Measurements from ENCODE around the gene SETBP1. TPM values are rescaled to one million over a fixed set of nuclear protein-coding genes. Genes with fewer than 3 reads are reported as not detected.

The SETBP1 gene
- total and polyA plus RNA-seq, 2 of the 8 experiments (the other 6 are each of a cell fraction or from before 2014, with no cell fraction given) = 2.0 to 6.5 TPM

DNA sequence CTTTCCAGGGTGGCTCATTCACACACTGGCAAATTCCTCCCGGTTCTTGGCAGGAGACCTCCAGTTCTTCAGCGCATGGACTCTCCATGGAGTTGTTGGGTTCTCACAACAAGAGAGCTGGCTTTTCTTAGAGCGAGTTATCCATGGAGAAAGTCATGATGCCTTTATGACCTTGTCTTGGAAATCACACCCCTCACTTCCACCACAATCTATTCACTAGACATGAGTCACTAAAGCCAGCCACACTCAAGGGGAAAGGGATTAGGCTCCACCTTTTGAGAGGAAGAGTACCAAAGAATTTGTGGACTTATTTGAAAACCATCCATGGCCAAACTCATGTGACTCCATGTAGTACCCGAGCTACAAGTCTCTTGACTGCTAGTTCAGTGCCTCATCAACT lies 160.5 kb downstream of the SETBP1 start:
- no peak overlapping the region for H2BK120ac ChIP-seq (replicated peaks; ENCODE audit: low read depth, low read length)
- no peaks in the 10 kb centered on the region for H4K20me1 ChIP-seq (replicated peaks in 1 of 2; ENCODE audit: control insufficient read depth in 1 of 2, insufficient read depth in 2 of 2, low read length in 2 of 2)
- H3K56ac ChIP-seq (replicated peaks; ENCODE audit: insufficient read length, low read depth, low read length) = no peak overlapping the region
- H3K79me1 ChIP-seq (ENCODE audit: low read depth, low read length) = no peaks in the 10 kb centered on the region
- no peak overlapping the region for H3K18ac ChIP-seq (ENCODE audit: extremely low read depth, low read length)
- no peak overlapping the region for H2BK5ac ChIP-seq (ENCODE audit: low read depth, low read length)
- H3K79me2 ChIP-seq (ENCODE audit: control insufficient read depth in 1 of 2, insufficient read depth in 2 of 2, low read length in 2 of 2) = no peaks in the 10 kb centered on the region
- no peak for DNase-seq (ENCODE audit: low read depth in 1 of 2, low spot score in 2 of 2)
- no peak overlapping the region for H2BK20ac ChIP-seq (ENCODE audit: low read length)
- CTCF ChIA-PET (ENCODE audit: partially characterized antibody) = interaction anchor here (0.7 to 1.5 kb wide), 5 partner anchors 39 to 618 kb away, joined by 3 to 4 read pairs (median 3); no protein-coding TSS in a partner anchor
- no peaks in the 10 kb centered on the region for H3K23me2 ChIP-seq (ENCODE audit: low read depth, low read length)
- H4K5ac ChIP-seq (ENCODE audit: insufficient read length, low read depth, low read length) = no peak overlapping the region
- H4K91ac ChIP-seq (replicated peaks; ENCODE audit: insufficient read length, low read length) = no peak overlapping the region
- FAIRE-seq = no peak
- no peak overlapping the region for H4K8ac ChIP-seq (ENCODE audit: extremely low read depth, insufficient read depth, low read length)
- no peak overlapping the region for H3K27ac ChIP-seq (ENCODE audit: low read depth, low read length)
- no peak overlapping the region for H3K14ac ChIP-seq (ENCODE audit: insufficient read length)
- no peak overlapping the region for H3K23ac ChIP-seq (ENCODE audit: insufficient read length)
- no peak overlapping the region for H2BK15ac ChIP-seq (ENCODE audit: low read length)
- no peak overlapping the region for H3K4me2 ChIP-seq (ENCODE audit: insufficient read depth in 1 of 2, low read depth in 2 of 2, low read length in 2 of 2)
- no peak overlapping the region for H2AFZ ChIP-seq (ENCODE audit: low read length)
- H3K9ac ChIP-seq (replicated peaks in 1 of 4; ENCODE audit: extremely low read depth in 1 of 4, low read depth in 3 of 4, low read length in 3 of 4) = no peak overlapping the region
- H2AK5ac ChIP-seq (ENCODE audit: low read depth, low read length) = no peak overlapping the region
- POLR2A ChIA-PET (ENCODE audit: partially characterized antibody) = no interaction called here
- no peak overlapping the region for H2BK12ac ChIP-seq (ENCODE audit: low read depth, low read length)
- H3K4me3 ChIP-seq (ENCODE audit: extremely low read depth in 1 of 4, insufficient read depth in 2 of 4, low read depth in 3 of 4, low read length in 4 of 4) = no peak overlapping the region
- TF ChIP-seq, protein P1, sequence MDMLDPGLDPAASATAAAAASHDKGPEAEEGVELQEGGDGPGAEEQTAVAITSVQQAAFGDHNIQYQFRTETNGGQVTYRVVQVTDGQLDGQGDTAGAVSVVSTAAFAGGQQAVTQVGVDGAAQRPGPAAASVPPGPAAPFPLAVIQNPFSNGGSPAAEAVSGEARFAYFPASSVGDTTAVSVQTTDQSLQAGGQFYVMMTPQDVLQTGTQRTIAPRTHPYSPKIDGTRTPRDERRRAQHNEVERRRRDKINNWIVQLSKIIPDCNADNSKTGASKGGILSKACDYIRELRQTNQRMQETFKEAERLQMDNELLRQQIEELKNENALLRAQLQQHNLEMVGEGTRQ (IDR thresholded peaks at IDR 0.05; ENCODE audit: low read length) = no peak
- TF ChIP-seq GABPA (IDR thresholded peaks at IDR 0.05; ENCODE audit: borderline replicate concordance, insufficient read depth, low read length) (no peak), NRF1 (IDR thresholded peaks at IDR 0.05; ENCODE audit: low read depth, low read length) (no peak)
- H3K9me3 ChIP-seq (ENCODE audit: insufficient read depth in 2 of 2, low read depth in 1 of 2, low read length in 1 of 2) = no peaks in the 10 kb centered on the region
- no peaks in the 10 kb centered on the region for H3K27me3 ChIP-seq (replicated peaks in 1 of 4; ENCODE audit: control insufficient read depth in 3 of 4, extremely low read depth in 1 of 4, insufficient read depth in 3 of 4, low read length in 3 of 4)
- peaks cover 2 to 9% (median 6%) of the 10 kb centered on the region in 4 experiments; a peak in 5 of 7 replicates for H3K4me1 ChIP-seq (replicated peaks in 1 of 4; ENCODE audit: control insufficient read depth in 3 of 4, insufficient read depth in 4 of 4, low read length in 3 of 4)
- 97% methylated on average over 4 of the region's 4 CpGs; no CpG with 5 or more reads in 1 of the 2 experiments for WGBS, 2 experiments (ENCODE audit: extremely low coverage in 1 of 2, insufficient coverage in 1 of 2, insufficient read length in 1 of 2, insufficient replicate concordance in 2 of 2, low coverage in 1 of 2, low lambda C conversion rate in 2 of 2, missing lambda C conversion rate in 1 of 2)
- no peaks in the 10 kb centered on the region for H3K36me3 ChIP-seq (ENCODE audit: control insufficient read depth in 2 of 4, insufficient read depth in 4 of 4, low read length in 3 of 4)
- no peak overlapping the region for H3K4ac ChIP-seq (replicated peaks; ENCODE audit: insufficient read length, low read depth, low read length)

Data from H1 (cell line).